NCI-H1105 treated with DMSO at 0.1 percent for 48 hours (cell line): ENCODE data around the gene MAPK6.

ENCODE experiments used
- DNase-seq: peaks from one replicate; lab custom pipeline; 2025; lab: John Stamatoyannopoulos, UW

MAPK6 gene

GRCh38 chr15:52010633-52011595, 8.1 kb upstream of the MAPK6 start:
- peak; percentile 12 for DNase-seq

GRCh38 chr15:52011711-52012144, 7.3 kb upstream of the MAPK6 start:
- peak; percentile 63 for DNase-seq

DNA sequence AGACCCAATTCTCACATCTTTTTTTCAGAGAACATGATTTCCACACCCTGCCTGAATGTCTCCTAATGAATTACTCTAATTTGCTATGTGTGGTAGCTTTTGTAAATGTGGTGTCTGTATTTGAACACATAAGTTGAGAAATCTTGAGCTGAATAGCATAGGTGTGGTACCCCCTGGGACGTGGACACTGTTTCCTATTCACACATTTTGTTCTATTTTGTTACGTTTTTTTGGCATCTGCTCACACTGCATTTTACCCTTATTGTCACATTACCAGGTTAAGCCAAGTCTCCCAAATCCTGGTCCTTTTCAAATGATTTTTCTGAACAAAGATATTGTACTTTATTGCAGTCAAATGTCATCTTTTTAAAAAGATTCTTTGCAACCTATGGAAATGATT, 6.8 kb upstream of the MAPK6 start:
- DNase-seq, result no peak

DNA sequence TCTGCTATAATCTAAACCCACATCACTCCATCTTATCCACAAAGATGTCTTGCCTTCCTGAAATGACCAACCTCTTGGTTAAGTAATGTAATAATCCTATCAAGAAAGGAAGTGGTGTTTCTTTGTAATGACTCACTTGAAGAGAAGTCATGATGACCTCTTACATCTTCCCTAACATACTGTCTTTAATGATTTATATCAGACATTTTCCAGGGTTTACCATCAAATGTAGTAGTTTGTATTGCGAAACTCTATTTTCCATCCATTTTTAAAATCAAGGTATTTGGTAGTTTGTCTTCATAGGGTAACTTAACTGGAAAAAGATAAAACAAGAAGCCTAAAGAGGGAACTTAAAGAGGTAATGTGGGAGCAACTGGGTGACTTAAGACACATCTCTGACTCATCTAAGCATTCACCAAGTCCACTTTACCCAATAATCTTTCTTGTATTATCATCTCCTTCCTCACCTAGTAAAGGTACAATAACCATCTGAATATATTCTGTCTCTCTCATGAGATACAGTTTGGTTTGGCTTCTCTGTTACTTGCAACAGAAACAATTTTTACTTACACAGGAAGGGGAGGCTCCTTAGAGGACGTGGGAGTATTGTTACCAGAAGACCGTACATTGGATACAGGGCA, 5.7 kb upstream of the MAPK6 start:
- DNase-seq, result no peak

DNA sequence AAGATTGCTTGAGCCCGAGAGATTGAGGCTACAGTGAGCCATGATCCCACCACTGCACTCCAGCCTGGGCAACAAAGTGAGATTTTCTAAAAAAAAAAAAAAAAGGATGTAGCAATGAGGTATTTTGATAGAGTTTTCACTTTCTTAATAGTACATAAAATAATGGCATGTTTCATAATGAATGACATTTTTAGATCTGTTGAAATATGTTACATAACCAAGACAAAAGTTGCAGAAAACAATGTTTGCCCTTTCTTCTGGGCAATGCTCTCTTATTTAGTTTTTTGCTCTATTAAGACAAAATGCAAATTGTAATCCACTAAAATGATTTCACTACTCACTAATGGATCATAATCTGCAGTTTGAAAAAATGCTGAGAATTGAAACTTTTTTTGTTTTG, 4.4 kb upstream of the MAPK6 start:
- DNase-seq, result no peak

DNA sequence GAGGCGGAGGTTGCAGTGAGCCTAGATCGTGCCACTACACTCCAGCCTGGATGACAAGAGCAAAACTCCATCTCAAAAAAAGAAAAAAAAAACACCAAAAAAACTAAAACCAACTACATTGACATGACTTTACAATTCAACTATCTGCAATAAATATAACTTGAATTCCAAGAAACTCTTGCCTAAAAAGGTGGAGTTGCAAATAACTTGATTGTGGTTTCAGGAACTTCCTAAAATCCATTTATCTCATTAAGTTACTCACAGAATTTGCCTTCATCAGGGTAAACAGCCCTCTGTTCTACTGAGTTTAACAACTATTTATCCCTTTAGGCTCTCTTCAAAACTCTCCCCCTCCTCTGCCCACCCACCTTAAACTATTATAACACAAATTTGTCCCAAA, 2.7 kb upstream of the MAPK6 start:
- no peak for DNase-seq

- no peak for DNase-seq
These were observed 775 bp upstream of the MAPK6 start for GRCh38 chr15:52018244-52018643.

DNA sequence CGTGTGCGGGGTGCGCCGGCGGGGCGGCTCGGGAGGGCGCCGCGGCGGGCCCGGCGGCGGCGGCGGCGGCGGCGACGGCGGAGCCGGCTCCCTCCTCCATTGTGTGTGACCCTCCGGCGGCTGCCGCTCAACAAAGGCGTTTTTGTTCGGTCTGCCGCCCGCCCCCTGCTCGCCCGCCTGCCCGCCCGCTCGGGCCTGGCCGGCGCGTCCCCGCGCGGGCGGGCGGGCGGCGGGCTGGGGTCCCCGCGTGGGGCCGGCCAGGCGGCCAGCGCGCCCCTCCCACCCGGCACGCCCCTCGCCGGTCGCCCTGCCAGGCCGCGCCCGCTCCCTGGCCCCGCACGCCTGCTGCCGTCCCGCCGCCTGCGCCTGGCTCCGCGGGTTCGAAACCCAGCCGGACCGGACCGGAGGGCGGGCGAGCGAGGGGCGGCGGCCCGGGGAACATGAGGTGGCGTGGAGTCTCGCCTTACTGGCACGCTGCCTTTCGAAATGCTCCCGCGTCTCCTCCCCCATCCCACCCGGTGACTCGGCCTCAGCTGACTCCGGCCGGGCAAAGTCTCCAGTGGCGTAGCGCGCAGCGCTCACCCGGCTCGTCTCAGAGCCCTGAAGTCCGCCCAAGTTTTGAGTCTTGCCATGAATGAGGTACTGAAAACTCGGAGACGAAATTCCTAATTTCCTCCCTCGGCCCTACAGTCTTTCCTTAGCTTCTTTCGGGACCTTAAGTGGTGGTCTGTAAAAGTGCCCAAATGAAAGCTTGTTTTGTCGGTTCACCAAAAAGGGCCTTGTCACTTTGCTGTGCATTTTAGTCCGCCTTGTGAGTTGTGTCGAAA, 588 bp downstream of the MAPK6 start:
- DNase-seq, result peak; percentile 39

DNA sequence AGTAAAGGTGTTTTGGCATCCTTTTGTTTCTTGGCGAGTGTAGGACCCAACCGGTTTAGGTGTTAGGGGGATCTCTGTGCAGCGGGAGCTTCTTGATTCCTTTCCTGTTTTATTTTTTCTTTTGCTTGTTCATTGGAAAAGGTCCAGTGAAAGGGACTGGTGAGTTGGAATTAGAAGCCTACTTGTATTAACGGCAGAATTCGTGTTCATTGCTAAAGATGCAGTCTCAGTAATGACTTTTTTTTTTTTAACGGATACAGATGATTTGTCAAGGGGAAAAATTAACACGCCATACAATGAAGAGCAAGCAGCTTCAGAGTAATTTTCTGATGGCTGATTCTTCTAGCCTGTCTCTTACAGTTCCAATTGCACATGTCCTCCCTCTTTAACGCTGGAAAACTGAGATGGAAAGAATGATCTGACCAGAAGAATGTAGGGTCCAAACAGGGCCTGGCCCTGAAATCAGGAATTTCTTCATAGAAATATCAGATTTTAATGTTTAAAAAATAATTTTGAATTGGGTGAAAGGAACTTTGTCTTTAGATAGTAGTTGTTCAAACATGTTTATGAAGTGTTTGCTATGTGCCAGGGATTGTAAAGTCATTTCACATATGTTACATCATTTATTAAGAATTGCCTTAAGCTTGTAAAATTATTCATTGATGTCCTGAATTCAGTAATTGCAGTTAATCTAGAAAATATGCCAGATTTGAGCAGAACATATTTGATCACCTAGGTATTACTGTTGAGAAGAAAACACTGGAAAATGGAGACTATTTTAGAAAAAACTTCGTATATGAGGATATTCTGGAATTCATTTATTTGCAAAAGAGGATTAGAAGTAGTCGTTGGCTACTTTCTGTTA, 1.4 kb downstream of the MAPK6 start:
- peak; percentile 11 for DNase-seq

DNA sequence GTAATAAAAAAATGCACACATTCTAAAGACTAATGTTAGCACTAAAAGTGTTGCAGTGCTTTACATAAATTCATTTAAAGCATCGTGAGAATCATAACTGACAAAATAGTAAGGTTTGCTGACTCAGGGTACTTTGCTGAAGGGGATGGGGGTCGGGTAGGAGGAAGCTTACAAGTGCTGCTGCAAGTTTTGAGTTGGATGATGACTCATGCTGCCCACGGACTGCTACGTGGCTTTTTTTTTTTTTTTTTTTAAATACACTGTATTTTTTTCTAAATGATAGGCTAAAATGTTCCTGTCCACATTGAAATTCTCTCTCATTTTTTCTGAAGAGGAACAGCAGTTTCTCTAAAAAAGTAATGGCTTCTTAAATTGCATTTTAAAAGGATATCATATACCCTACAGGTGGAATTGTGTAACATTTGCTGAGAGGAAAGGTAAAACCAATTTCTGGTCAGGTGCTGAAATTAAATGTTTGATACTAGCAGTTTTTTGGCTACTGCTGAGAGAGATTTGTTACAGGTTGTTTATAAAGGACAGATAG, 2.2 kb downstream of the MAPK6 start:
- DNase-seq, result no peak

DNA sequence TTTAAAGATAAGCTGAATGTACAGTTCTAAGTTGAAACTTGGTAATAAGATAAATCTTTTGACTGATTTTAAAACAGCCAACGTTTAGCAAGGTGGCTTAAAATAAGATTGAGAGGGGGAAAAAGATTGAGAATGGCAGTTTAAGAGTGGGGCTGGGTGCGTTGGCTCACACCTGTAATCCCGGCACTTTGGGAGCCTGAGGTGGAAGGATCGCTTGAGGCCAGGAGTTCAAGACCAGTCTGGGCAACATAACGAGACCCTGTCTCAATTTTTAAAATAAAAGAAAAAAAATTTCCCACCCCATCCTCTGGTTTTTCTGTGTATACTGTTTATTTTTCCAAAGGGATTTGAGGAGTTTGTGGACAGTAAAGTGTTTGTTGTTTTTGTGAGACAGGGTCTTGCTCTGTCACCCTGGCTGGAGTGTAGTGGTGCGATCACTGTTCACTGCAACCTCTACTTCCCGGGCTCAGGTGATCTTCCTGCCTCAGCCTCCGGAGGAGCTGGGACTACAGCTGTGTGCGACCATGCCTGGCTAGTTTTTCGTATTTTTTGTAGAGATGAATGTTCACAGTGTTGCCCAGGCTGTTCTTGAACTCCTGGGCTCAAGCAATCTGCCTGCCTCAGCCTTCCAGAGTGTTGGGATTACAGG, 3.0 kb downstream of the MAPK6 start:
- DNase-seq, result no peak

- DNase-seq, result no peak
These were observed 4.3 kb downstream of the MAPK6 start for GRCh38 chr15:52023169-52023922.

DNA sequence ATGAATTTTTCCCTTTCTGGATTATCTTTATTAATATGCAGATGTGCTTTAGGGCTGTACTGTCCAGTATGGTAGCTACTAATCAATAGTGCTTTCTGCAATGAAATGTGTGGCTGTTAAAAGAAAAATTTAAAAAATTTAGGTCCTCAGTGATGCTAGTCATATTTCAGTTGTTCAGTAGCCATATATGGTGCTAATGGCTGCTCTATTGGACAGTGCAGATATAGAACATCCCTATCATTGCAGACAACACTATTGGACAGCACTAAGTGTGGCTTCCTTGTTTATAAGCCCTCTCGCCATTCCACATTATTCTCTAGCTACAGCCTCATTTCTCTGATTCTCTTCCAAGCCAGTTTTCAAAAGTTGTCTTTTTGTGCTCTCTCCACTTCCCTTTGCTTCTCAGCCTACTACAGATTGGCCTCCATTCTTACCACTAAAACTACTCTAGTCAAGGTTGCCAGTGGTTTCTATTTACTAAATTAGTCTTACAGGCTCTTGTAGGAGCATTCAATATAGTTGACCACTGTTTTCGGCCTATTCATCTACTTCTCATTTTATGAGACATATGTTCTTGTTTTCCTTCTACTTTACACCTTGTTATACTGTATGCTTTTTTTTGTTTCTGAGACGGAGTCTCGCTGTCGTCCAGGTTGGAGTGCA, 9.5 kb downstream of the MAPK6 start:
- no peak for DNase-seq

GRCh38 chr15:52030010-52030409, 11.0 kb downstream of the MAPK6 start:
- no peak for DNase-seq

- no peak for DNase-seq
These were observed 12.5 kb downstream of the MAPK6 start for GRCh38 chr15:52031556-52031955.

DNA sequence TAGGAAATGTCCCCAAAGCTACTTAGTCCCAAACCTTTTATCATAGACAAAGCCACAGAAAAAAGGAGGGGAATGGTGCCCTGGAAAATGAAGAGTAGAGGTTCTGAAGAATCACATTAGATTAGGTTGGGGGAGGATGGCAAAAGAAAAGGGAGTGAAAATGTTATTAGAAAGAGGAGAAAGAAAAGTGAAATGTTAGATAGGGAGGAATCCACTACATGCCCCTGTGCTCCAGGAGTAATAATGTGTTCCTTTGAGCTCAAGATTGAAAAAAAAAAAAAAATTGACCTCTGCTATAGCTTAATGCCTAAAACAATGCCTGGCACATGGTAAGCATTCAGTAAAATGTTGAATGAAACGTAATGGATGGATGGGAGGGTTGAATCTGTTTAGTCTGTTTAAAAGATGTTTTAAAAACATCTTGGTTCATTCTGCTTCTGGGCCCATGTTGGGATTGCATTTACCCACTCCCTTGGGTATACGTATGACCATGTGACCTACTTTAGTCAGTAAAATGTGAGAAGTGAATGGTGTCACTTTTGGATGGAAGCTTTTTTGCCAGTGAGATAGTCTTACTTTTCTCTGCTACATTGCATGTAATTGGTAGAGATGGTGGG, 19.0 kb downstream of the MAPK6 start:
- no peak for DNase-seq

DNA sequence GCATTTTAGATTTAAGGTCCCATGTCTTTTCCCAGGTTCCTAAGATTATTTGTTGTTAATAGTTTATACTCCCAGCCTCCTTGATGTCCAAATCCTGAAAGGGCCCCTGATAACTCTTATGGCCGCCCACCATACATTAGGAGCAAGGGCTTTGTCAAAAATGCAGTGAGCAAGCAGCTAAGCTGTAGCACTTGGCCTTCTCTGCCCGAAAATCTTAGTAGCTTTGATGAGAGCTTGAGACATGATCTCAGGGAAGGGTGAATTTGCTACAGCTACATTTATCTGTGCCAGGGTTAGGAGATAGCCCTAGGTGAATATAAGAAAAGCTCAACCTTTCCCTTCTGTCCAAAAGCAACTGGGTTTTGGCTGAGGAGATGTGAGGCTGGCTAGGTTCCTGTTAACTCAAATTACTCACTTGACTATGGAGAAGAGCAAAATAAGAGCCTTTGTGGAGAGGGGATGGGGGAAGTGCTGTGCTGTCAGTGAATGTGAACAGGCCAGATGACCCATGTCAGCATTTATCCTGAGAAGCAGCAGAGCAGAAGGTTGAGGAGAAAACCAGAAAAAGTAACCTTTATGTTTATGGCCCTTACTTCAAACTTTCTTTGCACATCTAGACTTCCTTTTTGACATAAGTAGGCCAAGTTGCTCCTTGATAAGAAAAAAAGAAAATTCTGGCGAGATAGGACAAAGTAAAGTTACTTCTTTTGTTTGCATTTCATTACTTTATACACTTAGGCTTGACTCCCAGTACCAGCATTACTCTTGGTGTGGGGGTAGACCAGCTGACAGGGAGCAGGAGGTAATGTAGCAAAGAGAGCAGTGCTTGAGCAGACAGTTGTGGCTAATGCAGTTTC, 21.1 kb downstream of the MAPK6 start:
- no peak for DNase-seq
